ENCODE data around the gene SHBG. TPM values are rescaled to one million over a fixed set of nuclear protein-coding genes. Genes with fewer than 3 reads are reported as not detected.
A peak's percentile ranks its signal among the peaks of the same experiment; 100 is the strongest.
"Not testable (repeated sequence)": the region's sequence is repeated elsewhere in the genome, so short reads cannot be mapped to it uniquely, and the experiment has no call there.

The SHBG gene
- total RNA-seq, 1 experiment from 2014 or later = not detected

GRCh38 chr17:7623661-7624060, 6.3 kb upstream of the SHBG start:
- TF ChIP-seq EZH2 (IDR thresholded peaks at IDR 0.05; ENCODE audit: borderline replicate concordance, low read depth, low read length, poor library complexity, severe bottlenecking) (no peak), CTCF (conservative IDR thresholded peaks at IDR 0.05; ENCODE audit: low read depth, low read length) (no peak)
- intact Hi-C loops (cut with micrococcal nuclease; ENCODE audit: unreplicated experiment) = no loop called here
- BruUV-seq (replicated peaks) = no TSS peak
- no peaks in the 10 kb centered on the region for H3K4me1 ChIP-seq (ENCODE audit: insufficient read depth, low read length, poor library complexity, severe bottlenecking)
- H3K27me3 ChIP-seq (replicated peaks; ENCODE audit: insufficient read depth, low read depth, low read length, poor library complexity) = no peaks in the 10 kb centered on the region
- H3K9me3 ChIP-seq (ENCODE audit: low read depth, low read length, poor library complexity, severe bottlenecking) = no peaks in the 10 kb centered on the region
- no peak overlapping the region for H3K27ac ChIP-seq (ENCODE audit: low read depth, low read length, poor library complexity, severe bottlenecking)
- ChIA-PET CTCF (no interaction called here), POLR2A (ENCODE audit: low non-redundant PET) (no interaction called here)
- DNase-seq (ENCODE audit: low spot score) = no peak
- no peaks in the 10 kb centered on the region for H3K36me3 ChIP-seq (ENCODE audit: insufficient read depth, low read length, poor library complexity, severe bottlenecking)
- H3K4me3 ChIP-seq (ENCODE audit: low read depth, low read length, poor library complexity, severe bottlenecking) = no peak overlapping the region

GRCh38 chr17:7625749-7626148, 4.2 kb upstream of the SHBG start:
- H3K9me3 ChIP-seq (ENCODE audit: low read depth, low read length, poor library complexity, severe bottlenecking); H3K4me1 ChIP-seq (ENCODE audit: insufficient read depth, low read length, poor library complexity, severe bottlenecking); H3K27ac ChIP-seq (ENCODE audit: low read depth, low read length, poor library complexity, severe bottlenecking); H3K27me3 ChIP-seq (replicated peaks; ENCODE audit: insufficient read depth, low read depth, low read length, poor library complexity); CTCF ChIA-PET; H3K36me3 ChIP-seq (ENCODE audit: insufficient read depth, low read length, poor library complexity, severe bottlenecking); BruUV-seq (replicated peaks); H3K4me3 ChIP-seq (ENCODE audit: low read depth, low read length, poor library complexity, severe bottlenecking); DNase-seq (ENCODE audit: low spot score): not testable (repeated sequence)
- POLR2A ChIA-PET (ENCODE audit: low non-redundant PET) = interaction anchor here (0.6 kb wide), 1 partner anchor 221 kb away, joined by 4 read pairs; no protein-coding TSS in a partner anchor
- intact Hi-C loops (cut with micrococcal nuclease; ENCODE audit: unreplicated experiment) = loop anchor here (5.0 kb wide), 1 partner anchor 62 kb away; the partner anchor contains the start of genes TP53 and WRAP53

- Histone ChIP-seq H3K27me3 (replicated peaks; ENCODE audit: insufficient read depth, low read depth, low read length, poor library complexity) (no peaks in the 10 kb centered on the region), H3K27ac (ENCODE audit: low read depth, low read length, poor library complexity, severe bottlenecking) (peak overlapping the region; percentile 95), H3K9me3 (ENCODE audit: low read depth, low read length, poor library complexity, severe bottlenecking) (no peaks in the 10 kb centered on the region), H3K4me1 (ENCODE audit: insufficient read depth, low read length, poor library complexity, severe bottlenecking) (no peaks in the 10 kb centered on the region), H3K4me3 (ENCODE audit: low read depth, low read length, poor library complexity, severe bottlenecking) (peak overlapping the region; percentile 94), H3K36me3 (ENCODE audit: insufficient read depth, low read length, poor library complexity, severe bottlenecking) (no peaks in the 10 kb centered on the region)
- DNase-seq (ENCODE audit: low spot score) = no peak
- POLR2A ChIA-PET (ENCODE audit: low non-redundant PET) = interaction anchor here (0.6 kb wide), 1 partner anchor 222 kb away, joined by 4 read pairs; no protein-coding TSS in a partner anchor
- CTCF ChIA-PET = no interaction called here
- intact Hi-C loops (cut with micrococcal nuclease; ENCODE audit: unreplicated experiment) = loop anchor here (5.0 kb wide), 1 partner anchor 61 kb away; the partner anchor contains the start of genes TP53 and WRAP53
- BruUV-seq (replicated peaks) = TSS peak; percentile 93
- no peak for TF ChIP-seq CTCF (conservative IDR thresholded peaks at IDR 0.05; ENCODE audit: low read depth, low read length)
- no peak for TF ChIP-seq EZH2 (IDR thresholded peaks at IDR 0.05; ENCODE audit: borderline replicate concordance, low read depth, low read length, poor library complexity, severe bottlenecking)
These were observed 3.6 kb upstream of the SHBG start for GRCh38 chr17:7626307-7626706.

- intact Hi-C loops (cut with micrococcal nuclease; ENCODE audit: unreplicated experiment) = loop anchor here (5.0 kb wide), 1 partner anchor 60 kb away; the partner anchor contains the start of genes TP53 and WRAP53
- no peak for DNase-seq (ENCODE audit: low spot score)
- ChIA-PET CTCF (no interaction called here), POLR2A (ENCODE audit: low non-redundant PET) (interaction anchor here (0.7 kb wide), 1 partner anchor 297 kb away, joined by 3 read pairs; no protein-coding TSS in a partner anchor)
- Histone ChIP-seq H3K9me3 (ENCODE audit: low read depth, low read length, poor library complexity, severe bottlenecking) (no peaks in the 10 kb centered on the region), H3K27ac (ENCODE audit: low read depth, low read length, poor library complexity, severe bottlenecking) (peak overlapping the region; percentile 95), H3K4me1 (ENCODE audit: insufficient read depth, low read length, poor library complexity, severe bottlenecking) (no peaks in the 10 kb centered on the region), H3K36me3 (ENCODE audit: insufficient read depth, low read length, poor library complexity, severe bottlenecking) (no peaks in the 10 kb centered on the region), H3K4me3 (ENCODE audit: low read depth, low read length, poor library complexity, severe bottlenecking) (peak overlapping the region; percentile 94), H3K27me3 (replicated peaks; ENCODE audit: insufficient read depth, low read depth, low read length, poor library complexity) (no peaks in the 10 kb centered on the region)
- TF ChIP-seq EZH2 (IDR thresholded peaks at IDR 0.05; ENCODE audit: borderline replicate concordance, low read depth, low read length, poor library complexity, severe bottlenecking) (no peak), CTCF (conservative IDR thresholded peaks at IDR 0.05; ENCODE audit: low read depth, low read length) (no peak)
- BruUV-seq (replicated peaks) = no TSS peak
These were observed 3.0 kb upstream of the SHBG start for GRCh38 chr17:7626956-7627249.

All from A673 (cell line).